HTERT RPE-1 (cell line): ENCODE results near the gene GREB1L.

Source experiments
- in situ Hi-C: fragments of 300-500 bp; cut with MboI; formaldehyde crosslinking; loops from 4 replicates; pipeline ENCODE4 v1.14.3; 2020; ENCODE audit warnings: low sequenced_read_pairs

GREB1L gene

DNA sequence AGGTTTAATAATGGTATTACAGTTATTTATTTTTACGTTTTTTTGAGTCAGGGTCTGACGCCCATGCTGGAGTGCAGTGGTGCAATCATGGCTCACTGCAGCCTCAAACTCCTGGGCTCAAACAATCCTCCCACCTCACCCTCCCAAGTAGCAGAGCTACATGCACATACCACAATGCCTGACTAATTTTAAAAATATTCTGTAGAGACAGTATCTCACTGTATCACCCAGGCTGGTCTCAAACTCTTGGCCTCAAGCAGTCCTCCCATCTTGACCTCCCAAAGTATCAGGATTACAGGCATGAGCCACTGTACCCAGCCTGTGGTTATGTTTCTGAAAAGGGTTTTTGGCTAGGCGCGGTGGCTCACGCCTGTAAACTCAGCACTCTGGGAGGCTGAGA is 237.7 kb downstream of the GREB1L start:
- in situ Hi-C loops: no loop called here

DNA sequence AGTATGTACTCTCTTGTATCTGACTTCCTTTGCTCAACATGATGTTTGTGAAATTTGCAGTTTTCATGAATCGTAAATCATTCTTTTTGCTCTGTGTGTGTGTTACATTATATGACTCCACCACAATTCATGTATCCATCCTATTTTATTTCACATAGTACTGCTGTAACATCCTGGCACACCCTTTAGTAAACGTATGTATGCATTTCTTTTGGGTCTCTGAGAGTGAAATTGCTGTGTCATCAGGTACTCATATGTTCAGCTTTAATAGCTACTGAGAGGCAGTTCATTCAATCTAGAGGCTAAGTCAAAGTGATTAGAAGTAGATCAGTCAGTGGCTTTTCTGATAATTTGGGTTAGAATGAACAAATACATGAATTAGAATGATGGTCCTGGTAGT is 239.7 kb downstream of the GREB1L start:
- in situ Hi-C loops: no loop called here

- in situ Hi-C loops: no loop called here
Measured at GRCh38 chr18:21483051-21483450, 241.0 kb downstream of the GREB1L start.

DNA sequence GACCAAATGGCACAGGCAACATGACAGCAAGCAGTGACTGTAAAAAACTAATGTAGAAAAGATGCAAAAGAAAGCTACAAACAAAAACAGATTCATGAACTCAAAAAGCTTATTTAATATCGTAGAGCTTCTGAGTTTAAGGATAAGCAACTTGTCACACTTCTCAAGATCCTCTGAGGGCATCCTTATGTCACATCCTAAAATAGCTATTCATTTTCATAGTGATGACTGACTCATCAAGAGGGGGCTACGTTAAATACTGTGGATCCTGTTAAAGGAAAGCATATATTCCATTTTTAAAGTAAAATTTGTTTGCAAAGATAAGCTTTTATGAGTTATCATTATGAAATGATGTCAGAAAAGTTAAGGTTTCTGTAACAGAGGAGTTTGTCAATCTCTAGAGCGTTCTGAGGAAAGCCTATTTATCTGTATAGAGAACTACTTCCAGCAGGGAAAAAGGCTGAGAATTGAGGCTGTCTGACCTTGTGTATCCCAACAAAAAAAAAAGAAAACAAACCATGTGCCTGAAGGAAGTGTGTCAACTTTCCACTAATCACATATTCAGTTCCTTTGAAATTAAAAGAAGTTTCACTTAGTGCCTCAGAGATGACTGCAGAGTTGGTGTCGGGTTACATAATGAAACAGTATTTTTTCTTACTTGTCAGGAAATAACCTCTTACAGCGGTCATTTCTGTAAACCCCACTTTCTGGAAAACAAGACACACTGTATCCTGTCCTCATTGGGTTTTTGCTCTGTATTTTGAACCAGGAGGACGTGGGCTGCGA is 243.0 kb downstream of the GREB1L start:
- in situ Hi-C loops: no loop called here

- in situ Hi-C loops: no loop called here
Measured at GRCh38 chr18:21486905-21487437, 244.9 kb downstream of the GREB1L start.

- in situ Hi-C loops: no loop called here
Measured at GRCh38 chr18:21489119-21489750, 247.2 kb downstream of the GREB1L start.

GRCh38 chr18:21489919-21490495 is 248.0 kb downstream of the GREB1L start:
- in situ Hi-C loops: no loop called here

DNA sequence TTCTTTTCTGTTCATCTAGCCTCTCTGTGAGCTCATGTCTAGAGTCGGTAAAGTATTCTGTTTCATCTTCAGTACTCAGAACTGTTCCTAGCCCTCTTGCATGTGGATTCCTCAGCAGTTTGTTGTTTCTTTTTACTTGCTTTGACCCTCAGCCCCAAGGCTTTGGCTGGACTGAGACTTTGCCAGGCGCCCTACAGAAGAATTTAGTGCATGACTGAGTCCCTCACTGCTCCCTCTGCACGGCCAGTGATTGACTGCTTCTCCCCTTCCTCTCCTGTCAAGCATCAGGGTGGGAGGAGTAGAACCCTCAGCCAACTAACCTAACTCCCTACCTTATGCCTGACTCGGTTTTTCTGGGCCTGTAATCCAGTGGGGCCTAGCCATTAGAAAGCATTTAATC is 248.7 kb downstream of the GREB1L start:
- in situ Hi-C loops: no loop called here

DNA sequence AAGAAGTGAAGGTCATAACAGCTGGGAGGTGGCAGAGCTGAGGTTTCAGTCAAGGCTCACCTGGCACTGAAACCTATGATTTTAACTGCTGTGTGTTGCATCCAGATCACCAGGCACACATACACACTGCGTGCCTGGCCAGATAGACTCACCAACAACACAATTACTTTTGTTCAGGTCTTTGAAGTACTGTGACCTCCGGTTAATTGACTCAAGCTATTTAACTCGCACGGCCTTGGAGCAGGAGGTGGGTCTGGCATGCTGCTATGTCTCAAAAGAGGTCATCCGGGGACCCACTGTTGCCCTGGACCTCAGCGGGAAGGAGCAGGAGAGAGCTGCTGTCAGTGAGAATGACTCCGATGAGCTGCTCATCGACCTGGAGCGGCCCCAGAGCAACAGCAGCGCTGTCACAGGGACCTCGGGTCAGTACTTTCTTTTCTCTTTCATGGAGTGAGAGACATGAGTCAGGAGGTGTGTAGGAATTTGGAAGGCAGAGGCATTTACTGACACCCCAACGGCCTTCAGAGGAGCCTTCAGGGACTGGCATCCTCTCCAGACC is 254.3 kb downstream of the GREB1L start:
- in situ Hi-C loops: no loop called here

- in situ Hi-C loops: no loop called here
Measured at GRCh38 chr18:21499997-21500396, 258.0 kb downstream of the GREB1L start.

DNA sequence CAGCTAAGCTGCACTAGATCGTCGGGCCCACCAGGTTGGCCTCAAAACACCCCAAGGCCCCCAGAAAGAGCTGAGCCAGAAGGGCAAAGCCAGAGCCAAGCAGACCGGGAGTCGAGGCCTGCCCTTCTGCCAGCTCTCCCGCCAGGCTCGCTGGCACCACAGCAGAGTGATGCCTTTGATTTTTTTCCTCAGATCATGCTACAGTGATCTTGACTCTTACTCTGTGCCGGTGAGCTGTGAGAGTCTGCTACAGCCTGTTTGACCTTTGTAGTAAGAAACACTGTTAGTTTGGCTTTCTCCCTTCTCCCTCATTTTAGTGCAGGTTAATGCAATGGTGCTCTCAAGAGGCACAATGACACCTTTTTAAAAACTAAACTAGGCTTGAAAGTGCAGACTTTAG is 260.6 kb downstream of the GREB1L start:
- in situ Hi-C loops: no loop called here

- in situ Hi-C loops: no loop called here
Measured at GRCh38 chr18:21507913-21508701, 266.1 kb downstream of the GREB1L start.

DNA sequence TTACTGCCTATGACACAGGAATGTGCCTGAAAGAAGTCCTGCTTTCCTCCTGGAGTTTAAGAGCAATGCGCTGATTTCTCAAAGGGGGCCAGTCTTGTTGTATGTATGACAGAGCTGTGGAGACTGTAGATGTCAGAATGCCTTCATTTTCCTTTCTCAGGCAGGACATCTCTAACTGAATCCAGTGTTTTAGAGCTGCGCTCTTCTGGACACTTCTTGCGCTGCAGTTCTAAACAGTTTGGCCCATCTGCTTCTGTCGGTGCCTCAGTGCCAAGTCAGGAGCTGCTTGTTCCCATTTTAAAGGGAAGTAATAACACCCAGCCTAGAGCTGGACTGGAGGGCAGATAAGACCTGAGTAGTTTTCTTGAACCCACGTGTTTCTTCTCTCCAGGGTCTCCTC is 267.0 kb downstream of the GREB1L start:
- in situ Hi-C loops: no loop called here

- in situ Hi-C loops: no loop called here
Measured at GRCh38 chr18:21513292-21513691, 271.3 kb downstream of the GREB1L start.

- in situ Hi-C loops: no loop called here
Measured at GRCh38 chr18:21513741-21514140, 271.7 kb downstream of the GREB1L start.

GRCh38 chr18:21522530-21522929 is 280.5 kb downstream of the GREB1L start:
- in situ Hi-C loops: no loop called here

GRCh38 chr18:21525916-21526315 is 283.9 kb downstream of the GREB1L start:
- in situ Hi-C loops: no loop called here

DNA sequence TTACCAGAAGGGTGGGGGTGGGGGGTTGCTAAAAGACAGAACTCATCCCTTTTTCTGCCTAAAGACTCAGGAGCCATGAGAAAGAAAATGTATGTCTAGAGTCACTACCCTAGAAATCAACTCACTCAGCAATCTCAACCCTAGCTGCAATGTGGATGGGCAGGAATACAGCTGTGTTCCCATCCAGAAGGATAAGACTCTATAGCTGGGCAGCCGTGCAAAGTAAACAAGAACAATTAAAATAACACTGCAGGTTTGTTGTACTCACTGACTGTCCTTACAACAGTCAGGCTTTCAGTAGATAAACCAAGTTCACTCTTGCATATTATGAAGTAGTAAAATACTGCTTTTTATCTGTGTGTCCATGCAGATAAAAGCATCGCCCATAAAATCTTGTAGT is 284.4 kb downstream of the GREB1L start:
- in situ Hi-C loops: no loop called here

DNA sequence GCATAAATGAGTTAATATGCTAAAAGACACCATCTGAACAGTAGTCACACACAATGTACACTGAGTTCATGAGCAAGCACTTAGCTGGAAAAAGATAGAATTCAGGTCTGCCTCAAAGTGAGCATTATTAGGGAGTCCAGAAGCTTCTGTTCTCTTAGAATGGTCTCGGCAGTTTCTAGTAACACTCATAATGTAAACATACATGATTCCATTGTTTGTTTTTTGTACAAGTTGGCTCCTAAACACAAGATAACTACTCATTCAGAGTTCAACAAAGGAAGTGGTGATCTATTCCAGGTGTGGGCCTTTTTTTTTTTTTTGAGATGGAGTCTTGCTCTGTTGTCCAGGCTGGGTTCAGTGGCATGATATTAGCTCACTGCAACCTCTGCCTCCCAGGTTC is 292.3 kb downstream of the GREB1L start:
- in situ Hi-C loops: no loop called here

DNA sequence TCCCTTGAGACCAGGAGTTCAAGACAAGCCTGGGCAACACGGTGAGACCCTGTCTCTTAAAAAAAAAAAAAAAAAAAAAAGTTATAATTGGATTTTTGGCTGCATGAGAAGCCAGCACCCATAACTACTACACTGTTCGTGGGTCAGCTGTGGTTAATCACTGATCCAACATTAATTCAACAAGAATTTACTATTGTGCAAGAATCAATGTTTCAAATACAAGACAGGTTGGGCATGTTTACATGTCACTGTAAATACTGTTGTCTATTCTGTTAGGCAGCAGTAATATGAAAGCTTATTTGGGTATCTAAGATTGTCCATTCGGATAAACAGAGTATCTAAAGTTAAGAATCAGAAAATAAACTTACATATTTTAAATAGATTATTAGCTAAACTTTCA is 296.2 kb downstream of the GREB1L start:
- in situ Hi-C loops: no loop called here

- in situ Hi-C loops: no loop called here
Measured at GRCh38 chr18:21546423-21546822, 304.4 kb downstream of the GREB1L start.
